Cardiac septum (tissue), 1 donor: Measurements from ENCODE around the gene SP110. TPM values are rescaled to one million over a fixed set of nuclear protein-coding genes. Genes with fewer than 3 reads are reported as not detected.
"Not testable (repeated sequence)": the region's sequence is repeated elsewhere in the genome, so short reads cannot be mapped to it uniquely, and the experiment has no call there.

Experiments
- DNase-seq: peaks from one replicate; pipeline ENCODE4 v3.0.0-alpha.2; 2020; ENCODE audit warnings: low spot score
- intact Hi-C: fragments of 100-400 bp; cut with DNase I; formaldehyde crosslinking; loops from one replicate; pipeline ENCODE4 v1.14.0; 2022
- long read RNA-seq: library from polyadenylated mRNA; unstranded; transcript quantifications from one replicate; pipeline ENCODE4 v2.0.0, GENCODE V29; 2021
- total RNA-seq: library from RNA; stranded (reverse); fragmentation: NEBNext Ultra II Directional; extraction: Animal tissue kit (Norgen Biotek cat#: 25700); gene quantifications from one replicate; pipeline ENCODE4 v1.2.1, GENCODE V29; 2021
- donor health status: DM: no; HTN: no; CAD: no.

The SP110 gene
- total RNA-seq: 10.0 TPM
- long read RNA-seq, partial matches to known transcripts: 6 of 12 reads
- long read RNA-seq, other reads (novel, unspliced or antisense): 4 of 12 reads

DNA sequence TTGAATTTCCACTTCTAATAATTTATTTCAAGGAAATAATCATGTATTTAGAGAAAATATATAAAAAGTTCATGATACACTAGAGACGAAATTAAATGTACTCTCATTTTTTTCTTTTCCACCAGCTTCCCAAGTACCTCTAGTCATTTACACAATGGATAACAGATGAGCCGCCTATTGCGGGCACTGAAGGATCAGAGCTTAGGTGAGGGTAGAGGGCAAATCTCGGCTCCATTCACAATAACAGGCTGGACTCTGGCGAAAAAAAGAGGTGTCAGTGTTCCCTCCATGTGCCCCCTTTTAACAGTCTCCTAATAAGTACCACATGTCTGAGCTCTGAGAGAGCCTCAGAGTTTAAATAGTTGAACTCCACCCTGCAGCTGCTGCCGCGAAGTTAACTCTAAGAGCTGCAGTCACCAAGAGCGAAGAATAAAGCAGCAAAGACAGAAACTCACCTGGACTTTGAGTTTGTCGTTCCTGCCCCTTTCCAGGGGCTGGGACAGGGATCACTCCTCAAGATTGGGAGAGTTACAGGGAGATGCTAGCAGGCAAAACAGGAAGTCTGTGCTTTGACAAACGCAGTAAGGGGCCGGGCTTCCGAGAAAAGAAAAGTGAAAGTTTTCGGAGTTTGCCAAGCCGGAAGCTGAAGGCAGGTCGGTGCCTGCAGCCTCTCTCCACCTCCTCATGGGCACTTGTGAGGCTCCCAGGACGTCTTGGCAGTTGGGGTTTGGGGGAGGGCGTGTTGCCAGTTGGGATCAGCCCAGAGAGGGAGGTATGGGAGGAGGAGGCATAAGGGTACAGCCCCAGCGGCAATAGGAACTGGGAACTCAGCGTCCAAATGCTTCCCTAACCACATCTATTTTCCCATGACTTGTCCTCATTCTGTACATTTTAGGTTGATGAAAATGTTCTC lies at the start of gene SP110:
Gene SP110, minus strand, starts transcription at position 566 of the 913 bp plus-strand sequence. CDS start 3,057 bp downstream, outside the sequence.
- intact Hi-C loops: loop anchor here (5.0 kb wide), 1 partner anchor 193 kb away; no protein-coding TSS in a partner anchor
- DNase-seq: peak; percentile 92

DNA sequence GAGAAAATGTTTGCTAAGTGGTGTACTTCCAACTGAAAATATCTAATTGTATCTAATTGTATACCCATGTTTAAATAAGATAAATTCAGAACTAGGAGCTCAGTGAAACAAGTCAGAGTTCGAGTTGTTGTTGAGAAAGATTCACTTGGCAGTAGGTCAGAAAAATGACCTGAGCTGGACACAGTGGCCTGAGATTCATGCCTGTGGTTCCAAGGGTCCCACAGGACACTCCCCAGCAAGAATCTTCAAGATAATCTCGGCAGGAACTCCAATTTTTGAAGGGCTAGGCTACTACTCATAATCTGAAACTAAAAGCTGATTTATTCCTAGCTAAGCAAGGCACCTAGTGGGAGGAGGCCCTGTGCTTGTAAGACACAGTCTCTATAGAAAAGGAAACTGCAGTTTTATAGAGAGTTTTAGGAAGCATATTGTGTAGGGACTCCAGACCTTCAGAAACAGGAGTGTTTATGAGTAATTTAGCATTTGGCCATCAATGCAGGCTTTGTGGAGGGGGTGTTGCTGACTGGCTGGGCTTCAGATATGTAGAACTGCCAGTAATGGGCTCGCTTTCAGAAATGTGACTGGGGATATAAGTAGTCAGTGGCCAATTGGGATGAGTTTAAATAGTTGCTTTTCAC lies 48.9 kb upstream of the SP110 start:
- intact Hi-C loops: no loop called here
- DNase-seq: no peak

DNA sequence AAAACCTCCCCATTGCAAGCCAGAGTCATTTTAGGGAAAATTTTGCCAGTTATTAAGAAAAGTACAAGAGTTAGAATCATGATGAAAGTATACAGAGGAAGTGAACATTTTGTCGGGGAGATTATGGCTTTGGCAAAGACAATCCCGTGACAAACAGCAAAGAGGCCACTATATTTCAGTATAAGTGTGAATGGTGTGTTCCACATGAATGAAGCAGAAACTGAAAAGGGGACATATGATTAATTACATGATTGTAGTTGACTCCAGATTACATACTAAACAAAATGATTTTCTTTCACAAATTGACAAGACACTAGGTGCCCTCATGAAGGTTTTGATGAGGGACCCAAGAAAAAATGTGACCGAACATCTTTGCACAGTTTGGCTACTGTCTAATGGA lies 47.8 kb upstream of the SP110 start:
- intact Hi-C loops: no loop called here
- no peak for DNase-seq

DNA sequence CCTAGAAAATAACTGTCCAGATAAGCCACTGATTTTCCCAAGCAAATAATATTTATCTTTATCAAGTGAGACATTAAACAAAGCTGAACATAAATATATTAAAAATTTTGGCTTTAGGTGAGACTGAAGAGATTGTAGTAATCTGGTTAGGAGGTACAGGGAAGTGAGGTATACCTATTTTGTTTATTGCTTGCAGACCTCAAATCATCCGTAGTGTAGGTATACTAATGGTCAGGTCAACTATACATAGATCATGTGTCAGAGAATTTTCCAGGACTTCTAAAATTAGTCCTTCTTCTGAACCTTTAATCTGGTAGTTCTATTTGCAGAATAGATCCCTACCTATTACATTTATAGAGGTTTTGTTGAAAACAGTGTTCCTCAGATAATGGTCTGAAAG lies 47.3 kb upstream of the SP110 start:
- DNase-seq: no peak
- intact Hi-C loops: no loop called here

DNA sequence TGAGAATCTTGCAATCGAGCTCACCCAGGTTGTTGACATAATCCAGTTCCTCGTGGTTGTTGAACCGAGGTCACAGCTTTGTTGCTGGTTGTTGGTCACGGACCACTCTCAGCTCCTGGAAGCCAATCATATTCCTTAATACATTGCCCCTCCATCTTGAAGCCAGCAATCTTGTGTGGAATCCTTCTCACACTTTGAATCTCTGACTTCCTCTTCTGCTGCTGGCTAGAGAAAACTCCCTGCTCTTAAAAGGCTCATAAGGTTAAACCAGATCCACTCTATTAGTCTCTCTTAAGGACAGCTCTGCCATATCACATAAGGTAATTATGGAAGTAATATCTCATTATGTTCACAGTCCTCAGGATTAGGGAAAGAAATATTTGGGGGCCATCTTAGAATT lies 46.9 kb upstream of the SP110 start:
- intact Hi-C loops: no loop called here
- no peak for DNase-seq

DNA sequence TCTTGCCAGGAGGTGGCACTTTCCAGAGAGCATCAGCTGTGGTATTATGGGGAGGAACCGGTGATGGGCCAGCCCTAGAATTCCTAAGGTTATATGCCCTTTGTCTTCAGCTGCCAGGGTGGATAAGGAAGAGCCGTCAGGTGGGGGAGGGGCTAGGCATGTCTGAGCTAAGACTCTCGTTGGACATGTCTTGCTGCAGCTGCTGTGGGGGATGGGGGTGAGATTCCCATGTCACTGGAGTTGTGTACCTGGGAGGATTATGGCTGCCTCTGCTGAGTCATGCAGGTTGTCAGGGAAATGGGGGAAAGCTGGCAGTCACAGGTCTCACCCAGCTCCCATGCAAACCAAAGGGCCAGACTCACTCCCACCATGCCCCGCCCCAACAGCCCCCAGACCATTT lies 45.2 kb upstream of the SP110 start:
- intact Hi-C loops, DNase-seq: not testable (repeated sequence)

DNA sequence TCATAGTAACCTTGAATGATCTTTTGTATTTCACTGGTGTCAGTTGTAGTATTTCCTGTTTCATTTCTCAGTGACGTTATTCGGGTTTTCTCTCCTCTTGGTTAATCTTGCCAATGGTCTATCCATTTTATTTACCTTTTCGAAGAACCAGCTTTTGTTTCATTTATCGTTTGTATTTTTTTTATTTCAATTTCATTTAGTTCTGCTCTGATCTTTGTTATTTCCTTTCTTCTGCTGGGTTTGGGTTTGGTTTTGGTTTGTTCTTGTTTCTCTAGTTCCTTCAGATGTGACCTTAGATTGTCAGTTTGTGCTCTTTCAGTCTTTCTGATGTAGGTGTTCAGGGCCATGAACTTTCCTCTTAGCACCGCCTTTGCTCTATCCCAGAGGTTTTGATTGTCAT lies 42.5 kb upstream of the SP110 start:
- intact Hi-C loops: no loop called here
- no peak for DNase-seq

DNA sequence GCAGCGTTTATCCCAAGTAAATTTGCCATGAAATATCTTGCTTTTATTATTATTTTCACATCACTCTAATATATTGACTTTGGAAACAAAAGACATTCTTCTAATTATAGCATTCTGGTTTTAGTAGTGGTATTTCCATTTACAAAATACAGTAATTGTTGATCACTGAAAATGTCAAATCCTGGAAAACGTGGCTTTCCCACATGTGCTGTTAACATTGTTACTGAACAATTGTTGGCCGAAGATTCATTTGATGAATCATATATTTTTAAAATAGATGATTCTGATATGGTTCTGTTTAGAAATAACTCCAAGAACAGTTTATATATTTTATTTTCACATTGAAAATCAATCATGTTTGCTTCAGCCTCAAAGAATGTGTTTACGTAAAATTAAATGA lies 38.7 kb upstream of the SP110 start:
- no peak for DNase-seq
- intact Hi-C loops: no loop called here

DNA sequence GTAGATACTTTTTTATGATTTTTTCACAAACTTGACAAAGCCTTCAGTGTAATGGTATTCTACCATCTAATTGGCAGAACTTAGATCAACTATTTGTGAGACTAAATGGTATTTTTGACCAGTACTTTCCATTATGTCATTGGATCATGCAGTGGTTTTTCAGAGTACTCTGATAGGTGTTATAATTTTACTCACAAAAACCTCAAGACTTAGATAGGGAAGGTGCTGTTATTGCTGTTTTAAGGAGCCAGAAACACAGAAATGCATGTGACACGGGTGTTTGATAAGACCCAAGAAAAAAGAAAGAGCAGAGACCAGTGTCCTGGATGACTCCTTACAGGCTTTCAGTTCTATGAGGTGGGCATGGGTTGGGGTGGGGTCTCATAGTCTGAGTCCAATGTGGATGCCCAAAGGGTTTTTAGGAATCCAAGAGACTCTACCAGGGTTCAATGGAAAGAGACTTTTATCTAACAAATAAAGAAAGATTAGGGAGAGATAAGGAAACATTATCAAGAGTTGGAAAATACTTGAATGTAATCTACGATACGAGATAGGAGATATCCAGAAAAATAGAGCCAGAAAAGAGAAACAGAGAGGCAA lies 37.0 kb upstream of the SP110 start:
- intact Hi-C loops: no loop called here
- no peak for DNase-seq

DNA sequence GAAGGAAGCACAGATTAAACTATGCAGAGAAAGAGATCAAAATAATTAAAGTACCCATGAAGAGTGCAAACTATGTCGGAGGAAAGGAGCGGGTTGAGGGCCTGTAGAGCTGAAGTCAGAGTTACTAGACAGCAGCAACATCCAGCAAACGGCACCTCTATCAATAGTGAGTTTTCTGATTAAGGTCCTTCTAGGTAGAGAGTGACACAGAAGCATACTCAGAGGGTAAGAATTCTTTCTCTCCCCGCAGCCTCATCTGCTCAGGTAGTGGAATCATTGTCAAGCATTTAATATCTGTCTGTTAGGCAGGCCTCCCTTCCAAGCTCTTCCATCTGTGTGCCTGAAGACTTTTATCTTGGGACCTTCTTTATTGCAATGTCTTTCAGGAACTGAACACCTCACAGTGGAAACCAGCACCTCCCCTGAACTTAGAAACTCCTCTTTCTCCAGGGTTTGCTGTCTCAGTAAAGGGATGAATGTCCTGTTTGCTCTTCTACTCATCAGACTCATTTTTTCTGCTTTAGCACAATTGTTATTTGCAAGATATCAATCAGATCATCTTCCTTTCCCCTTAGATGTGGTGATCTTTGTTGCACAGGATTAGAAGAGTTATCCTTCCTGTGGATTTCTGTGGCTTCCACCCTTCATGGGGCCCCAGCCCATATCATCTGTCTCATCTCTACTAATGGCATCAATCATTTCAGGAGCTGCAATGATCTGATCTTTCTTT lies 34.5 kb upstream of the SP110 start:
- no peak for DNase-seq
- intact Hi-C loops: no loop called here

DNA sequence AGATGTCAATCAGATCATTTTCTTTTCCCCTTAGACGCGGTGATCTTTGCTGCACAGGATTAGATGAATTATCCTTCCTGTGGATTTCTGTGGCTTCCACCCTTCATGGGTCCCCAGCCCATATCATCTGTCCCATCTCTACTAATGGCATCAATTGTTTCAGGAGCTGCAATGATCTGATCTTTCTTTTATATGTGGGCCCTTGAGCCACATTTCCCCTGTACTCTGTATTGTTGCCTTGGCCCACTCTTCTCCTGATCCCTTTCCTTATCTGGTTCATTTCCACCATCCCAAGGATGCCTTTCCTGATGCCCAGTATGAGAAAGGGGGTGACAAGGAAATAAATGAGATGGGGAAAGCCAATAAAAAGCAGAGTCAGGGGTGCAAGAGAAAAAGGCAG lies 30.4 kb upstream of the SP110 start:
- no peak for DNase-seq
- intact Hi-C loops: no loop called here

DNA sequence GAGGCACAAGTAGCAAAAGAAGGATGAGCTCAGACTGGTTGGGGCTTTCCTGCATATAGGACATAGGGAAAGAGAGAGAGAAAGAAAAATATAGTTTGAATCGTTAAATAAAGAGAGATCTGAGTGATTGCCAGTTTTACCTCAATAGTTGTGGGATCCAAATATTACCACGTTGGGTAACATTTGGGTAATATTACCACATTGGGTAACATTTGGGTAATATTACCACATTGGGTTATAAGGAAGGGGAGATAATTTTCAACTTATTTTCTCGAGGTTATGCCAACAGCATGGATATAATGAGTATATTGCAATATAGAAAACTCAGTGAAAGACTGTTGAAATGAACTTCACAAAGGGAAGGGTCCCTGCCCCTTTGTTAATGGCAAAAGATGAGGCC lies 26.4 kb upstream of the SP110 start:
- intact Hi-C loops: no loop called here
- no peak for DNase-seq

DNA sequence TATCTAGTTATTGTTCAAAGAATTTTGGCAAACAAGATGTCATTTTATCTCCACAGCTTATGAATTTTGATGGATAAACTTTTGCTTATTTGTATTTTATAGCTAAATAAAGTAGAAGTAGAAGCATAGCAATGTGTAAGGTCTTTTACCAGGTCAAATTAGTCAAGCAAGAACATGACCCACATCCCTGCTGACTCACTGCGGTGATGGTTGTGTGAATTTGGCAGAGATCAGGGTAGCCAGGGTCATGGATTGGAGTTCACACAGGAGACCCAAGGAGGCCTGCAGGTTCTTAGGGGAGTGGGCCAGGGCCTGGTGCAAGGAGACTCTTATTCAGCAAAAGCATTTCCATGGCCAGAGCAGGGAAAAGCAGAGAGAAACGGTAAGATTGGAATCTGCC lies 24.4 kb upstream of the SP110 start:
- no peak for DNase-seq
- intact Hi-C loops: no loop called here

DNA sequence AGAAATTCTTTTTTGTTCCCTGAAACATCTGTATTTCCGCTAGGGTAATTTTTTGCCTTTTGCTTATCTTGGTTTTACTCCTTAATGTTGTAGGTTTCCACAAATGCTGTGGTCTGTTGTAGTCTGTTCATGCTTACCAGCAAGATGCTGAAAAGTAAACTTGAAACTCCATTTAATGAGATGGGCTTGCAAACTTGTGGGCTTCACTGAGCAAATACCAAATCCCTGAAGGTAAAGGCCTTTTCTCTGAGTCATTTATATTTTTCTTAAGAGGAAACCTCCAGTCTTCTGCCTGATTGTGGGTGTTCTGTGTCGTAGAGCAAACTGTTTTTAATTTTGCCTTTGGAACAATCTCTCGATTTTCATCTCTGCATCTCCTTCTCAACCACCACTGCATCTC lies 15.1 kb upstream of the SP110 start:
- no peak for DNase-seq
- intact Hi-C loops: no loop called here

DNA sequence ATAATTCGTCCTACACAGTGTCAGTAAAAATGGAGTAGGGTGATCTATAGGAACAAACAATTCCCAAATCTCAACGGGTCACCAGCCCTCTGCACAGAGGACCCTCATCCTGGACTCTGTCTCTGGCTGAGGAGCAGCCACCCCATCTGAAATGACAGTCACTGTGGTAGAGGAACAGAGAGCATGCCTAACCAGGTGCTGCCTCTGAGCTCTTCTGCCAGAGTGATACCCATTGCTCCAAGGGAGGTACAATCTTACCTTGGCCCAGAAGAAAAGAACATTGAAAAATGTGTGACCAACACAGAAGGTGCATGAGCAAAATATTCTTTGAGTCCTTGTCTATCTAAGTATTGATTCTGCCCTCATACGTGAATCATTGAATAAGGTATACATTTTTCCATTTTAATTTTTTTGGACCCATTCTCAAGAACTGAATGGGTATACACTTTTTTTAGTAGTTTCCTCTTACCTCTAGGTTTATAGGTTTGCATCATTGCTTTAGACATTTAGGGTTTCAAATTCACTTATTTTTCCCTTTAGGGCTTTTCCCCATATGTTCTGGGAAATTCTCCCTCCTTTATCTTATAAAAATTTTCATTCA lies 14.4 kb upstream of the SP110 start:
- DNase-seq: no peak
- intact Hi-C loops: no loop called here

DNA sequence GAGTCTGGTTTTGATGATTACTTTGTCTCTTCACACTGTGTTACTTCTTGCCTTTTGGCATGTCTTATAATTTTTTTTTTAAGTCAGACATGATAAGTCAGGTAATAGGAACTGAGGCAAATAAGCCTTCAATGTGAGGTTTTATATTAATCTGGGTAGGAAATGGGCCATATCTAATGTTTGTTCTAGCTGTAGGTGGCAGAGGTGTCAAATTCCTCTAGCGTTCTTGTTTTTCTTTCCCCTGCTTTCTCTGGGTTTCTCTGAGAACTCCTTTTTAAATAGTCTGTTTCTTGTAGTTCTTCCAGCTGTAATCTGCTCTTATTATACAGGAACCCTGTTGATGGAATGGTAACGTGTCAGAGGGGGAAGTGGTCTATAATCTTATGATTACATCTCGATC lies 11.5 kb upstream of the SP110 start:
- no peak for DNase-seq
- intact Hi-C loops: no loop called here

DNA sequence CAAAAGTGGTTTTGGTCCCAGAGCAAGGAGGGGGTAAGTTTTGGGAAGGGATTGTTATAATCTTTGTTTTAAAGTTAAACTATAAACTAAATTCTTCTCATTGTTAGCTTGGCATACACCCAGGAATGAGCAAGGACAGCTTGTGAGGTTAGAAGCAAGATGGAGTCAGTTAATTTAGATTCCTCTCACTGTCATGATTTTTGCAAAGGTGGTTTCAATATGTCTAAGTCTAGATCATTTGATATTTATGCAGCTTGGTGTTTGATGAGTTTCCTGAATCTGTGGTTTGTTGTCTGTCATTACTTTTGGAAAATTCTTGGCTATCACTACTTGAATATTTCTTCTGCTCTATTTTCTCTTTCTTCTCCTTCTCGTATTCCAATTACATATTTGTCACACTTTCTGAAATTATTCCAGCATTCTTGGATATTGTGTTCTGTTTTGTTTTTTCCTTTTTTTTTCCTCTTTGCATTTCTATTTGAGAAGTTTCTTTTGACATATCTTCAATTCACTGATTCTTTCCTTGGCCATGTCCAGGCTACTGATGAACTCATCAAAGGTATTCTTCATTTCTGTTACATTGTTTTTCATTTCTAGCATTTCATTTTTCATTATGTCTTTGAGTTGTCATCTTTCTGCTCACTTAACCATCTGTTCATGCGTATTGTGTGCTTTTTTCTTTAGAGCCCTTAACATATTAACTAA lies 10.9 kb upstream of the SP110 start:
- intact Hi-C loops: no loop called here
- DNase-seq: no peak

DNA sequence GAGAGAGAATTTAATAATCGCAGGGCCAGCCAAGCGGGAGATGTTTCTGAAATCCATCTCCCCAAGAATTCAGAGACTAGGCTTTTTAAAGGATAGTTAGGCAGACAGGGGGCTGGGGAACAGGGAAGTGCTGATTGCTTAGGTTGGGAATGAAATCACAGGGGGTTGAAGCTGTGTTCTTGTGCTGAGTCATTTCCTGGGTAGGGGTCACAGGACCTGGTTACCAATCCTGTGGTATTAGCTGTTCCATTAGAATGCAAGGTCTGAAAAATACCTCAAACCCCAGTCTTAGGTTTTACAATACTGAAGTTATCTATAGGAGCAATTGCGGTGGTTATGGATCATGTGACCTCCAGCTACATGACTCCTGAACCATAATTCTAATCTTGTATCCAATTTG lies 10.3 kb upstream of the SP110 start:
- no peak for DNase-seq
- intact Hi-C loops: no loop called here

DNA sequence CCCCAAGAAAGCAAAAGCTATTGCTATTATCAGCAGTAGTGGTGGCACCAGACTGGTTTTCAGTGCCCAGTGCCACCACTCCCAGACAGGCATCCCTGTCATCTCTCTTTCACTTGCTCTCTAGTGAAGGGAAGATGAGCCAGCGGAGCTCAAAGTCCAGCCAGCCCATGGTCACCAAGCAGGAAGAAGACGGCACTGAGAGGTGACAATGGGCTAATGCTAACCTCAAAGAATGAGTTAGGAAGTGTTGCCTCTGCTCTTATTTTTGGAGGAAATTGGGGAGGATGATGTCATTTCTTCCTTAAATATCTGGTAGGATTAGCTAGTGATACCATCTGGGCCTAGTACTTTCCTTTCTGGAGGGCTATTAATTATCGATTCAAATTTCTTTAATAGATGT lies 7.4 kb upstream of the SP110 start:
- DNase-seq: no peak
- intact Hi-C loops: no loop called here
